HG03139 (cell line): ENCODE measurements around the gene RGS12.

Experiments used
- ATAC-seq: cut with Tn5 transposase; IDR thresholded peaks from one replicate; pipeline ENCODE4 v1.9.1; 2021; ENCODE audit not compliant: unreplicated experiment

The RGS12 gene

DNA sequence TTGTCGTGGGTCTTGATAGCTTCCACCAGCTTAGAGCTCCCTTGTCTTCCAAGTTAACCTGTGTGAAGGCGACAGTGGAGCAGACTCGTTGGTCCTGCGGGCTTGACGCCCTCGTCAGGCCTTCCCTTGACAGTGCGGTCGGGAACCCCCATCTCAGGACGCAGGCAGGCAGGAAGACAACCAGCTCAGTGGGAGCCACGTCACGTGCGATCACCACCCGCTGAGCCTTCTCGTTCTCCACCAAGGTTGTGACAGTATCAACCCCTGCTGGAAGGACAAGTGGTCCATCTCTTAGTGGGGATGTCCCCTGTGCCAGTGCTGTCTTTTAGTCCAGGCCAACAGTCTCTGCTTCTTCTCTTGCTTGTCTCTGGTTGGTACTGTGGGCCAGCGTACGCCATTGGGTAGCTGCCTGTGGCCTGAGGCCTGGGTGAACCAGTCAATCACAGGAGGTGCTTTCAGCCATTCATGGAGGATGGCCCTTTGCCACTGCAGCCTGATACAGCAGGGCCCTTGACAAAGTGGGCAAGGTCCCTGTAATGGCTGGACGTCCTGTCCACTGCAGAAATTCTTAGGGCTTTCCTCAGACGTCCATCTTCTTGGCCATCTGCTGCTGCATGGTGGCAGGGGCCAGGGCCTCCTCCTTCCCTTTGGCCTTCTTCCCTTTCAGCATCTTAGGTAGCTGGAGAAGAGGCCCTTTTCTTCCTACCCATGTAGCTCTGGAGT lies 31.4 kb downstream of the RGS12 start:
- ATAC-seq: no peak

- ATAC-seq: no peak
These were observed 36.2 kb downstream of the RGS12 start for GRCh38 chr4:3328814-3329663.

- no peak for ATAC-seq
These were observed 37.1 kb downstream of the RGS12 start for GRCh38 chr4:3329887-3330286.

GRCh38 chr4:3330707-3331106 lies 37.9 kb downstream of the RGS12 start:
- ATAC-seq: no peak

DNA sequence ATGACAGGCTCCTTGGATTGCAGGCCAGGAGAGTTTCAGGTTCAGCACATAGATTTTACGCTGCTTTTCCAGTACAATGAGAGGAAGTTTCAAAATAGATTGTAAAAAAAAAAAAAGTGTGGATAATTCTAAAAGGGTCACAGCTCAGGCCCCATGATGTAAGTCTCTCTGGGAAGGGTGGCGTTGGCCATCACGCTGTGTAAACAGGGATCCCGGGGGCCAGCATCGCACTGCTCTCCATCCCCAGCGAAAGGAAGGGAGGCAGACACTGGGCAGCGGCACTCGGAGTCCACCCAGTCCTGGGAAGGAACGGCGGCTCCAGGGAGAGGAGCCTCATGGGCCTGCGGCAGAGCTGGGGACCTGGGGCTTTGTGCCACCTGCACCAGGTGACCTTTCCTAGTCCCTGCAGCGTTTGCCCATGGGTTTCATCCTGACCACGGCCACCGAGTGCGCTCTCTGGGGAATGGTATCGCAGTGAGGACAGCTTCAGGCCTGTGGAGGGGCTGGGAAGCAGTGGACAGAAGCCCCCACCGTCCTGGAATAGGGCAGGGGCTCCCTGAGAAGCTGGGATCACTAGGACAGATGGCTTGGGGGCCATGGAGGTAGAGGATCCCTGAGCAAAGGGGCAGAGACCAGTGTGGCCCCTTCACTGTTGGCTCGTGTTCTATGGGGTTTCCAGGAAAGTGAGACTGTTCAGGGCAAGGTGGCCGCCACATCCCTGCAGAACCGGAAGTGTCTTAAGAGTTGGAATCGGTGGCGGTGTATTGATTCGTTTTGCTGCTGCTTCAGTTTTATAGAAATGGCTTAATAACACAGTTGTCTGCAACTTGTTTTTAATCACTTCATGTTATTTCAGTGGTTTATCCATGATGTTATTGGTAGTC lies 38.9 kb downstream of the RGS12 start:
- no peak for ATAC-seq

- no peak for ATAC-seq
These were observed 39.7 kb downstream of the RGS12 start for GRCh38 chr4:3332498-3332897.

DNA sequence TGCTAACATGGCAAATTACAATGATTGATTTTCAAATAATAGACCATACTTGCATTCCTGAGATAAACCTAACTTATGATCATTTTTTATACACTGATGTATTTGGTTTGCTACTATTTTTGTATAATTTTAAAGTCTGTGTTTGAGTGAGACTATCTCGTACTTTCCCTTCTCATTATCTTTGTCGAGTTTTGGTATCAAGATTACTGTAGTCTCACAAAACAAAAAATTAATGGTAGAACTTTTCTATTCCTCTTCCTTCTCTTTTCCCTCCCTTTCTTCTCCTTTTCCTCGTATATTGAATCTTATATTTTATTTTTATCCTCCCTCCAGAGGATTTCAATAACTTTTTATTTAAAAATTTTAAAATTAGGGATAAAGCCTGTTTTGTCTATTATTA lies 41.5 kb downstream of the RGS12 start:
- no peak for ATAC-seq

GRCh38 chr4:3335385-3335784 lies 42.6 kb downstream of the RGS12 start:
- ATAC-seq: no peak

GRCh38 chr4:3335982-3336381 lies 43.2 kb downstream of the RGS12 start:
- no peak for ATAC-seq

DNA sequence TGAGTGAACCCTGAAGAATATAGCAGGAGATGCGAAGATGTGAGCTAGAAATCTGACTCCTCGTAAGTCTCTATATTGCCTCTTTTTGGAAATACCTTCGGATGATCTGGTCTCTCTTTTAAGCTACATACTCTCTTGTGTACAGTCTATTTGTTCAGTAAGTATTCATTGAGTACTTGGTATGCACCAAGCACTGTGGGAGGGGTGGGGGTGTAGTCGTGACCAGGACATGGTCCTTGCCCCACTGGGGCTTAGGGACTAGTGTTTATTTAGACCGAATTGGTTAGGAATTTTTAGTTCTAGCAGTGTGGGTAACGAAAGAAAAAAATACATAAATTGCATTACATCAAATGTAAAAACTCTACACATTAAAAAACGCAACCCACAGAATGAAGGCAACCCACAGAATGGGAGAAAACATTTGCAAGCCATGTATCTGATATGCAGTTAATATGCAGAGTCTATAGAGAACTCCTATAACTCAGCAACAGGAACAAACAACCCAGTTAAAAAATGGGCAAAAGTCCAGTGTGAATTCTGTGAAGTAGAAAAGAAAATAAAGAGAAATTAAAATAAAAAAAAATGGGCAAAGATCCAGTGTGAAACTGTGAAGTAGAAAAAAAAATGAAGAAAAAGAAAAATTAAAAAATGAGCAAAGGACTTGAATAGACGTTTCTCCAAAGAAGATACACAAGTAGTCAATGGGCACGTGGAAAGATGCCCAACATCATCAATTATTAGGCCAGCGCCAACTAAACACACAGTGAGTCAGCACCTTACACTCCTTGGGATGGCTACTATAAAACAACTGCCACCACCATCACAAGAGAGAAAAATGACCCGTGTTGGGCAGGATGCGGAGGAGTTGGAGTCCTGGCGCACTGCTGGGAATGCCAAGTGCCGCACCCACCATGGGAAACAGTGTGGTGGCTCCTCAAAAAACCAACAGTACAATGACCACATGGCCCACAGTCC lies 43.8 kb downstream of the RGS12 start:
- ATAC-seq: no peak

DNA sequence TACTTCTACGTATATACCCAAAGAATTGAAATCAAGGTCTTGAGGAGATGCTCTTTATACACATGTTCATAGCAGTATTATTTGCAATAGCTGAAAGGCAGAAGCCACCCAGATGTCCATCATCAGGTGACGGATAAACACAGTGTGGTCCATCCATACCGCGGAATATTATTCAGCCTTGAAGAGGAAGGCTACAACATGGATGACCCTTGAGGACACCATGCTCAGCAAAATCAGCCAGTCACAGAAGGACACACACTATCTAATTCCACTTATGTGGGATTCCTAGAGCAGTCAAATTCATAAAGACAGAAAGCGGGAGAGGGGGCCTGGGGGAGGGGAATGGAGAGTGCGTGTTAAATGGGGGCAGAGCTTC lies 44.5 kb downstream of the RGS12 start:
- ATAC-seq: no peak

- no peak for ATAC-seq
These were observed 45.0 kb downstream of the RGS12 start for GRCh38 chr4:3337811-3338210.

- ATAC-seq: no peak
These were observed 45.6 kb downstream of the RGS12 start for GRCh38 chr4:3338321-3338838.

- no peak for ATAC-seq
These were observed 46.2 kb downstream of the RGS12 start for GRCh38 chr4:3338976-3339531.

GRCh38 chr4:3339577-3339976 lies 46.8 kb downstream of the RGS12 start:
- no peak for ATAC-seq

DNA sequence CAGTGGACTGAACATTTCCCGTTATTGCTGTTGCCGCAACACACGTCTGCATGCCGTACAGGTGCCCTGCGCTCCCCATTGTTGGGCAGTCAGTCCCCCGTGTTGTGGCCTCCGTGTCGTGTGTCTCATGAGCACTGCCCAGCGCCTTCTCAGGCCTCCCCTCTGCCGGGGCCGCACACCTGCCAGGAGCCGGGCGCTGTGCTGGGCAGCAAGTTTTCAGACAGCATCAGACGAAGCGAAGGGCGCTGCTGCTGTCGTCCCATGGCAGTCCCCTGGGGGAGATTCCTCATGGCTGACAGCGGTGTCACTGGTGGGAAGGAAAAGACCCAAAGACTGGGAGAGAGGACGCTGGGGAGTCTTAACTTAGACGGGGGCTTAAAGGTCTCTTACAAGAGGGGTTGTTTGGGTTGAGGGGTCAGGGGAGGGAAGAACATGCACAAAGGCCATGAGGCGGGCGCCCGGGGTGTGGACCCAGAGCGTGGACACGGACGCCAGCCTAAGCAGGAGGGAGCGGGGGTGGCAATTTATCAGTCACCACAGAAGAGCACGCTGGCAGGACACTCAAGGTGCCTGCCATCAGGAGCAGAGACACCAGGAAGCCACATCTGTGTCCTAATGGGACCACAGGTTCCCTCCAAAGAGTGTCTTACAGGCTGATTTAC lies 47.3 kb downstream of the RGS12 start:
- ATAC-seq: no peak

- no peak for ATAC-seq
These were observed 47.9 kb downstream of the RGS12 start for GRCh38 chr4:3340700-3341083.

DNA sequence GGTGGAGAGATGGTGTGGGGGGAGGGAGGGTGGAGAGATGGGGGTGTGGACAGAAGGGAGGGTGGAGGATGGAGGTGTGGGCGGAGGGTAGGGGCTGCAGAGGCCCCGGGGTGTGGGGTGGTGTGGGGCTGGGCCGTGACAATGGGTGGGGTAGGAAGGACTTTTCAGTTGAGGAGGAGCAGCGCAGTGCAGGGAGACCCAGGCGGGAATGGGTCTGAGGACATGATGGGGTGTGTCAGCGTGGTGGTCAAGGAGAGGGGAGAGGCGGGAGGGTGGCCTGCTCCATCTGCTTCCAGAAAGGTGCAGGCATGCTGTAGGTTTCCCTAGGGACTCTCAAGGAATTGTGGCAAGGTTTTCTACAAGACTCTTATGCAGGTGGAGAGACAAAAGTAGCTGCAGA lies 48.9 kb downstream of the RGS12 start:
- no peak for ATAC-seq

- no peak for ATAC-seq
These were observed 49.5 kb downstream of the RGS12 start for GRCh38 chr4:3342182-3342854.
